H1 (cell line): Measurements from ENCODE around the gene CAMK2D. TPM values are rescaled to one million over a fixed set of nuclear protein-coding genes. Genes with fewer than 3 reads are reported as not detected.

ENCODE experiments used
- CREB1 ChIP-seq: IDR thresholded peaks from 2 replicates; pipeline ENCODE4 v1.6.1; 2012; ENCODE audit warnings: inconsistent platforms
- KDM4A ChIP-seq: IDR thresholded peaks from one replicate; pipeline ENCODE4 v1.7.1; 2012; ENCODE audit warnings: low read depth, mild to moderate bottlenecking, moderate library complexity, low read length, inconsistent platforms; ENCODE audit not compliant: severe bottlenecking
- MAFK ChIP-seq: IDR thresholded peaks from 2 replicates; pipeline ENCODE4 v1.6.1; 2012; ENCODE audit warnings: low read depth, mild to moderate bottlenecking, improper control_type of control experiment, low read length
- RAD21 ChIP-seq, 2 experiments: IDR thresholded peaks in 1 of 2; conservative IDR thresholded peaks in 1 of 2; 2 replicates each; pipeline ENCODE4 v1.6.1; 2011; ENCODE audit warnings: low read depth in 2 of 2, low read length in 2 of 2, improper control_type of control experiment in 1 of 2, inconsistent platforms in 1 of 2, mild to moderate bottlenecking in 1 of 2, moderate library complexity in 1 of 2
- SP2 ChIP-seq: IDR thresholded peaks from 2 replicates; pipeline ENCODE4 v1.6.1; 2012; ENCODE audit warnings: mild to moderate bottlenecking, low read length, inconsistent platforms
- TAF7 ChIP-seq: optimal IDR thresholded peaks from 2 replicates; pipeline ENCODE3; 2011; ENCODE audit warnings: low read depth, mild to moderate bottlenecking, inconsistent platforms, low read length, moderate library complexity, borderline replicate concordance
- ZNF274 ChIP-seq: IDR thresholded peaks from 2 replicates; pipeline ENCODE4 v1.7.0; 2012; ENCODE audit warnings: low read length, borderline replicate concordance; ENCODE audit errors: extremely low read depth
- polyA plus RNA-seq, 7 experiments: library from polyadenylated mRNA; depleted of rRNA in 3 of 7; stranded (reverse) in 5 of 7; unstranded in 2 of 7; fragments of >200 nt in 5 of 7; fragments of 200-250 nt in 2 of 7; gene quantifications; 1 replicate in 5 of 7; 2 replicates in 1 of 7; 4 replicates in 1 of 7; pipeline versions ENCODE4 v1.2.1 to v1.2.3, GENCODE V29; 2011 to 2013; ENCODE audit warnings: missing spikeins in 2 of 7, mixed read lengths in 2 of 7
- total RNA-seq: library from RNA; stranded (reverse); fragmentation: NEBNext Ultra II Directional; extraction: Animal tissue kit (Norgen Biotek cat#: 25700); gene quantifications from 2 replicates; pipeline ENCODE4 v1.2.1, GENCODE V29; 2021
- TF ChIP-seq, protein P1 (sequence below): fragments of 300-600 bp; sonication (generic); IDR thresholded peaks from 2 replicates; pipeline ENCODE4 v1.7.1; 2012; ENCODE audit warnings: low read length, moderate library complexity, mild to moderate bottlenecking, inconsistent platforms; ENCODE audit not compliant: insufficient replicate concordance

CAMK2D gene
- total and polyA plus RNA-seq, 2 of the 8 experiments (the other 6 are each of a cell fraction or from before 2014, with no cell fraction given), result 3.2 to 7.0 TPM

DNA sequence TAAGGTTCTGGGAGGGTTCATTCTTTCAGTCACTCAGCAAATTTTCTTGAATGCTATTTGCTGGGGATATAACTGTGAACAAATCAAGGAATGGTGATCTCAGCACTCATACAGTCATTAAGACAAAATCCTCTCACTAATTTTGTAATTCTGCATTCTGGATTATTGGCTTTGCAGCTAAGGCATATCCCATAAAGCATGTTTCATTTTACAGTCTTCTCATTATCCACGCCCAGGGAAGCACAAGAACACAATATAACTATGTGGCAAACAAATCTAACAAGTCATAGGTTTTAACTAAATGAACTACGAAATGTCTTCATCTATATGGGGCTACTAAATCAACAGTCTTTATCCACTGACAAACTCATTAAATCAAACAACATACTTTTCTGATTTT, 139.9 kb downstream of the CAMK2D start (continued):
- TF ChIP-seq, protein P1, sequence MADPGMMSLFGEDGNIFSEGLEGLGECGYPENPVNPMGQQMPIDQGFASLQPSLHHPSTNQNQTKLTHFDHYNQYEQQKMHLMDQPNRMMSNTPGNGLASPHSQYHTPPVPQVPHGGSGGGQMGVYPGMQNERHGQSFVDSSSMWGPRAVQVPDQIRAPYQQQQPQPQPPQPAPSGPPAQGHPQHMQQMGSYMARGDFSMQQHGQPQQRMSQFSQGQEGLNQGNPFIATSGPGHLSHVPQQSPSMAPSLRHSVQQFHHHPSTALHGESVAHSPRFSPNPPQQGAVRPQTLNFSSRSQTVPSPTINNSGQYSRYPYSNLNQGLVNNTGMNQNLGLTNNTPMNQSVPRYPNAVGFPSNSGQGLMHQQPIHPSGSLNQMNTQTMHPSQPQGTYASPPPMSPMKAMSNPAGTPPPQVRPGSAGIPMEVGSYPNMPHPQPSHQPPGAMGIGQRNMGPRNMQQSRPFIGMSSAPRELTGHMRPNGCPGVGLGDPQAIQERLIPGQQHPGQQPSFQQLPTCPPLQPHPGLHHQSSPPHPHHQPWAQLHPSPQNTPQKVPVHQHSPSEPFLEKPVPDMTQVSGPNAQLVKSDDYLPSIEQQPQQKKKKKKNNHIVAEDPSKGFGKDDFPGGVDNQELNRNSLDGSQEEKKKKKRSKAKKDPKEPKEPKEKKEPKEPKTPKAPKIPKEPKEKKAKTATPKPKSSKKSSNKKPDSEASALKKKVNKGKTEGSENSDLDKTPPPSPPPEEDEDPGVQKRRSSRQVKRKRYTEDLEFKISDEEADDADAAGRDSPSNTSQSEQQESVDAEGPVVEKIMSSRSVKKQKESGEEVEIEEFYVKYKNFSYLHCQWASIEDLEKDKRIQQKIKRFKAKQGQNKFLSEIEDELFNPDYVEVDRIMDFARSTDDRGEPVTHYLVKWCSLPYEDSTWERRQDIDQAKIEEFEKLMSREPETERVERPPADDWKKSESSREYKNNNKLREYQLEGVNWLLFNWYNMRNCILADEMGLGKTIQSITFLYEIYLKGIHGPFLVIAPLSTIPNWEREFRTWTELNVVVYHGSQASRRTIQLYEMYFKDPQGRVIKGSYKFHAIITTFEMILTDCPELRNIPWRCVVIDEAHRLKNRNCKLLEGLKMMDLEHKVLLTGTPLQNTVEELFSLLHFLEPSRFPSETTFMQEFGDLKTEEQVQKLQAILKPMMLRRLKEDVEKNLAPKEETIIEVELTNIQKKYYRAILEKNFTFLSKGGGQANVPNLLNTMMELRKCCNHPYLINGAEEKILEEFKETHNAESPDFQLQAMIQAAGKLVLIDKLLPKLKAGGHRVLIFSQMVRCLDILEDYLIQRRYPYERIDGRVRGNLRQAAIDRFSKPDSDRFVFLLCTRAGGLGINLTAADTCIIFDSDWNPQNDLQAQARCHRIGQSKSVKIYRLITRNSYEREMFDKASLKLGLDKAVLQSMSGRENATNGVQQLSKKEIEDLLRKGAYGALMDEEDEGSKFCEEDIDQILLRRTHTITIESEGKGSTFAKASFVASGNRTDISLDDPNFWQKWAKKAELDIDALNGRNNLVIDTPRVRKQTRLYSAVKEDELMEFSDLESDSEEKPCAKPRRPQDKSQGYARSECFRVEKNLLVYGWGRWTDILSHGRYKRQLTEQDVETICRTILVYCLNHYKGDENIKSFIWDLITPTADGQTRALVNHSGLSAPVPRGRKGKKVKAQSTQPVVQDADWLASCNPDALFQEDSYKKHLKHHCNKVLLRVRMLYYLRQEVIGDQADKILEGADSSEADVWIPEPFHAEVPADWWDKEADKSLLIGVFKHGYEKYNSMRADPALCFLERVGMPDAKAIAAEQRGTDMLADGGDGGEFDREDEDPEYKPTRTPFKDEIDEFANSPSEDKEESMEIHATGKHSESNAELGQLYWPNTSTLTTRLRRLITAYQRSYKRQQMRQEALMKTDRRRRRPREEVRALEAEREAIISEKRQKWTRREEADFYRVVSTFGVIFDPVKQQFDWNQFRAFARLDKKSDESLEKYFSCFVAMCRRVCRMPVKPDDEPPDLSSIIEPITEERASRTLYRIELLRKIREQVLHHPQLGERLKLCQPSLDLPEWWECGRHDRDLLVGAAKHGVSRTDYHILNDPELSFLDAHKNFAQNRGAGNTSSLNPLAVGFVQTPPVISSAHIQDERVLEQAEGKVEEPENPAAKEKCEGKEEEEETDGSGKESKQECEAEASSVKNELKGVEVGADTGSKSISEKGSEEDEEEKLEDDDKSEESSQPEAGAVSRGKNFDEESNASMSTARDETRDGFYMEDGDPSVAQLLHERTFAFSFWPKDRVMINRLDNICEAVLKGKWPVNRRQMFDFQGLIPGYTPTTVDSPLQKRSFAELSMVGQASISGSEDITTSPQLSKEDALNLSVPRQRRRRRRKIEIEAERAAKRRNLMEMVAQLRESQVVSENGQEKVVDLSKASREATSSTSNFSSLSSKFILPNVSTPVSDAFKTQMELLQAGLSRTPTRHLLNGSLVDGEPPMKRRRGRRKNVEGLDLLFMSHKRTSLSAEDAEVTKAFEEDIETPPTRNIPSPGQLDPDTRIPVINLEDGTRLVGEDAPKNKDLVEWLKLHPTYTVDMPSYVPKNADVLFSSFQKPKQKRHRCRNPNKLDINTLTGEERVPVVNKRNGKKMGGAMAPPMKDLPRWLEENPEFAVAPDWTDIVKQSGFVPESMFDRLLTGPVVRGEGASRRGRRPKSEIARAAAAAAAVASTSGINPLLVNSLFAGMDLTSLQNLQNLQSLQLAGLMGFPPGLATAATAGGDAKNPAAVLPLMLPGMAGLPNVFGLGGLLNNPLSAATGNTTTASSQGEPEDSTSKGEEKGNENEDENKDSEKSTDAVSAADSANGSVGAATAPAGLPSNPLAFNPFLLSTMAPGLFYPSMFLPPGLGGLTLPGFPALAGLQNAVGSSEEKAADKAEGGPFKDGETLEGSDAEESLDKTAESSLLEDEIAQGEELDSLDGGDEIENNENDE, result no peak
- TF ChIP-seq SP2, result no peak
- TF ChIP-seq MAFK, result no peak
- TF ChIP-seq ZNF274, result no peak
- no peak for TF ChIP-seq KDM4A
- TF ChIP-seq CREB1, result no peak
- no peak for TF ChIP-seq RAD21 (IDR thresholded peaks at IDR 0.05 in 1 of 2, conservative IDR thresholded peaks at IDR 0.05 in 1 of 2; ENCODE audit: low read depth in 2 of 2, low read length in 2 of 2)
- TF ChIP-seq TAF7, result no peak
- TF ChIP-seq, all 59 proteins: peak for 0
